A549 treated with CpdA at 1 μM for 4 hours (cell line): ENCODE measurements around the gene GABRG2. TPM values are rescaled to one million over a fixed set of nuclear protein-coding genes. Genes with fewer than 3 reads are reported as not detected.

ENCODE experiments used
- total RNA-seq: library from RNA; stranded (reverse); fragments of 200-300 nt; extraction: Qiagen RNA extraction; gene quantifications from 5 replicates; pipeline ENCODE4 v1.2.3, GENCODE V29; 2022; ENCODE audit warnings: low read depth

The GABRG2 gene
- total RNA-seq = not detected in 5 replicates

GRCh38 chr5:162067655-162068411 is at the start of gene GABRG2:
TSS of gene GABRG2 (plus strand) at chr5:162067773. CDS start at chr5:162068000, 227 bp downstream.

Other genes starting within 250 kb of the GABRG2 start
- gene GABRA1, start 219.7 kb upstream of the GABRG2 start, total RNA-seq = not detected in 5 replicates